Measurements from ENCODE around the gene PRSS35. TPM values are rescaled to one million over a fixed set of nuclear protein-coding genes. Genes with fewer than 3 reads are reported as not detected.

Gene PRSS35, protein sequence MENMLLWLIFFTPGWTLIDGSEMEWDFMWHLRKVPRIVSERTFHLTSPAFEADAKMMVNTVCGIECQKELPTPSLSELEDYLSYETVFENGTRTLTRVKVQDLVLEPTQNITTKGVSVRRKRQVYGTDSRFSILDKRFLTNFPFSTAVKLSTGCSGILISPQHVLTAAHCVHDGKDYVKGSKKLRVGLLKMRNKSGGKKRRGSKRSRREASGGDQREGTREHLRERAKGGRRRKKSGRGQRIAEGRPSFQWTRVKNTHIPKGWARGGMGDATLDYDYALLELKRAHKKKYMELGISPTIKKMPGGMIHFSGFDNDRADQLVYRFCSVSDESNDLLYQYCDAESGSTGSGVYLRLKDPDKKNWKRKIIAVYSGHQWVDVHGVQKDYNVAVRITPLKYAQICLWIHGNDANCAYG
- total RNA-seq (2014; rRNA removed; shearing (Covaris generic)) (not detected in 2 replicates), polyA plus RNA-seq (2016; fragmentation: Nextera tagmentation; extraction: Ambion mirVana) (not detected in 2 replicates)

GRCh38 chr6:83511901-83512681, at the start of gene PRSS35:
Gene PRSS35 (plus strand): TSS chr6:83512534. CDS start chr6:83523442, 10,908 bp downstream.
- no peaks in the 10 kb centered on the region for H3K9me3 ChIP-seq (ENCODE audit: low read depth)
- peak within 1 kb of the TSS; percentile 72 for H3K4me2 ChIP-seq (ENCODE audit: unreplicated experiment)
- DNase-seq: peak; percentile 66
- no peak for TF ChIP-seq EZH2 (IDR thresholded peaks at IDR 0.05; ENCODE audit: insufficient read depth, poor library complexity, severe bottlenecking)
- TF ChIP-seq EZH2phosphoT487 (IDR thresholded peaks at IDR 0.05; ENCODE audit: insufficient read depth, low read depth): no peak
- H3F3A ChIP-seq (ENCODE audit: insufficient read depth): no peaks in the 10 kb centered on the region
- 5 to 10% methylated on average over 24 to 38 of the region's 38 CpGs for whole genome bisulfite sequencing, 2 experiments (ENCODE audit: low coverage in 1 of 2, low lambda C conversion rate in 2 of 2, missing lambda C conversion rate in 2 of 2)
- H3K9ac ChIP-seq: peak within 1 kb of the TSS; percentile 25
- no peaks in the 10 kb centered on the region for H3K36me3 ChIP-seq (ENCODE audit: low read depth)
- H4K20me1 ChIP-seq (ENCODE audit: insufficient read depth): no peaks in the 10 kb centered on the region
- no peaks in the 10 kb centered on the region for H3K27me3 ChIP-seq (replicated peaks; ENCODE audit: insufficient read depth)
- H3K4me1 ChIP-seq (ENCODE audit: insufficient read depth): no peaks in the 10 kb centered on the region
- no peak within 1 kb of the TSS for H3K27ac ChIP-seq
- no peaks in the 10 kb centered on the region for H3K79me2 ChIP-seq (ENCODE audit: insufficient read depth)
- peak within 1 kb of the TSS; percentile 71 for H3K4me3 ChIP-seq
- in situ Hi-C loops (cut with MboI): loop anchor here (10.0 kb wide), 1 partner anchor 447 kb away; the partner anchor contains the start of genes DOP1A and UBE3D
- no peaks in the 10 kb centered on the region for H3K9me2 ChIP-seq (ENCODE audit: insufficient read depth)
- H2AFZ ChIP-seq: peak within 1 kb of the TSS; percentile 75

DNA sequence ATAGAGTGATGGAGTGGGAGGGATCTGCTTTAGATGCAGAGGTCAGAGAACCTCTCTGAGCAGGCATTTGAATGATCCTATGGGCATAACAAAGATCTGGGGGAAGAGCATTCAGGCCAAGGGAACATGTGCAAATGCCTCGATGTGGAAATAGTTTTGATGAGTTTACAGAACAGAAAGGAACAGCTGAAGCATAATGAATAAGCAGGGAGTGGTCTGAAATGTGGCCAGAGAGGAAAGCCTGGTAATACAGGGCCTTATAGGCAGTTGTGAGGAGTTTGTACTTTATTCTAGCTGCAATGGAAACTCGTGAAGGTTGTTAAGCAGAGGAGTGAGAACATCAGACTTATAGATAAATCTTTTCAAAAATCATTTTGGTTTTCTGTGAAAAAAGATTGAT, 48.4 kb upstream of the PRSS35 start:
- no peak overlapping the region for H3K4me3 ChIP-seq
- no peaks in the 10 kb centered on the region for H3K9me3 ChIP-seq (ENCODE audit: low read depth)
- H3K4me2 ChIP-seq (ENCODE audit: unreplicated experiment): no peak overlapping the region
- H2AFZ ChIP-seq: no peak overlapping the region
- in situ Hi-C loops (cut with MboI): no loop called here
- H3K9me2 ChIP-seq (ENCODE audit: insufficient read depth): no peaks in the 10 kb centered on the region
- no peaks in the 10 kb centered on the region for H3K79me2 ChIP-seq (ENCODE audit: insufficient read depth)
- no peaks in the 10 kb centered on the region for H3F3A ChIP-seq (ENCODE audit: insufficient read depth)
- H4K20me1 ChIP-seq (ENCODE audit: insufficient read depth): no peaks in the 10 kb centered on the region
- H3K4me1 ChIP-seq (ENCODE audit: insufficient read depth): no peaks in the 10 kb centered on the region
- no peak for TF ChIP-seq EZH2 (IDR thresholded peaks at IDR 0.05; ENCODE audit: insufficient read depth, poor library complexity, severe bottlenecking)
- no peaks in the 10 kb centered on the region for H3K27me3 ChIP-seq (replicated peaks; ENCODE audit: insufficient read depth)
- WGBS, 2 experiments (ENCODE audit: low coverage in 1 of 2, low lambda C conversion rate in 2 of 2, missing lambda C conversion rate in 2 of 2): 8% methylated on average over 2 of the region's 2 CpGs
- H3K9ac ChIP-seq: no peak overlapping the region
- H3K27ac ChIP-seq: no peak overlapping the region
- peak; percentile 34 for DNase-seq
- no peaks in the 10 kb centered on the region for H3K36me3 ChIP-seq (ENCODE audit: low read depth)

DNA sequence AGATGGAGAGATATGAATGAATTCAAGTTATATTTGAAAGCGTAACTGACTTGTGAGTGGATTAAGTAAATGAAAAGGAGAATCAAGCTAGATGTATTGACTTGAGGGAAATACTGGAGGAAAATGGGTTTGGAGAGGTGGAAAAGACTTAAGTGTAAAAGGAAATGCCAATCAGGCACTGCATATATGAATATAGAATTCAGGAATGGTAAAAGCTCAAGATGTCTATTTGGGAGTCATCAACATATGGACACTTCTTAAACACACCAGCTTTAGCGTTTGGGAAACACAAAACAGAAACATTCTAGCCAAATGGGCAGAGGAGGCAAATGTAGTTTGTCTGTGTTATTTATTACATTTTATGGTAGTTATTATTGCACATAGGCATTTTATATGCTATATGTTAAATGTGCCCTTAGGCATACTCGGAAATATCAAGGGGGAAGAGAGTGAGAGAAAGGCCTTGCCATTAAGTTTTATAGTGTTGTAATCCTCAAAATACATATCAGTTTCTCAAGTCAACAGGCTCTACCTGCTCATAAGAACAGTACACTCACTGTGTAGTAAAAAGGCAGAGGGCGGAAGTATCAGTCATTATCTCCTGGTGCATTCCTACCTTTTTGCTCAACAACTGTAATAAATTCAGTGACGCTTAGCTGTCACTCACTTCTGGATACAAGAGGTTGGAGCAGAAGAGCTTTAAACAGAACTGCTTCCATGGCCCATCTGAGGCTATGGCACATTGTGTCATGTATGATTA, 47.8 kb upstream of the PRSS35 start:
- WGBS, 2 experiments (ENCODE audit: low coverage in 1 of 2, low lambda C conversion rate in 2 of 2, missing lambda C conversion rate in 2 of 2): 82 to 84% methylated on average over 5 of the region's 5 CpGs
- Histone ChIP-seq H3K9me2 (ENCODE audit: insufficient read depth) (no peaks in the 10 kb centered on the region), H3K9me3 (ENCODE audit: low read depth) (no peaks in the 10 kb centered on the region), H3K79me2 (ENCODE audit: insufficient read depth) (no peaks in the 10 kb centered on the region), H3K4me3 (no peak overlapping the region), H4K20me1 (ENCODE audit: insufficient read depth) (no peaks in the 10 kb centered on the region), H3K4me2 (ENCODE audit: unreplicated experiment) (no peak overlapping the region), H3K27ac (no peak overlapping the region), H3K36me3 (ENCODE audit: low read depth) (no peaks in the 10 kb centered on the region), H3K4me1 (ENCODE audit: insufficient read depth) (no peaks in the 10 kb centered on the region), H2AFZ (no peak overlapping the region), H3F3A (ENCODE audit: insufficient read depth) (no peaks in the 10 kb centered on the region), H3K27me3 (replicated peaks; ENCODE audit: insufficient read depth) (no peaks in the 10 kb centered on the region), H3K9ac (no peak overlapping the region)
- TF ChIP-seq EZH2 (IDR thresholded peaks at IDR 0.05; ENCODE audit: insufficient read depth, poor library complexity, severe bottlenecking) (no peak), EZH2phosphoT487 (IDR thresholded peaks at IDR 0.05; ENCODE audit: insufficient read depth, low read depth) (no peak)
- no peak for DNase-seq
- in situ Hi-C loops (cut with MboI): no loop called here

- Histone ChIP-seq H3K4me3 (no peak overlapping the region), H3K27me3 (replicated peaks; ENCODE audit: insufficient read depth) (no peaks in the 10 kb centered on the region), H3K27ac (no peak overlapping the region), H3F3A (ENCODE audit: insufficient read depth) (no peaks in the 10 kb centered on the region), H3K4me2 (ENCODE audit: unreplicated experiment) (no peak overlapping the region), H3K9ac (no peak overlapping the region), H3K9me2 (ENCODE audit: insufficient read depth) (no peaks in the 10 kb centered on the region), H4K20me1 (ENCODE audit: insufficient read depth) (no peaks in the 10 kb centered on the region), H2AFZ (no peak overlapping the region), H3K4me1 (ENCODE audit: insufficient read depth) (no peaks in the 10 kb centered on the region), H3K79me2 (ENCODE audit: insufficient read depth) (no peaks in the 10 kb centered on the region), H3K36me3 (ENCODE audit: low read depth) (no peaks in the 10 kb centered on the region), H3K9me3 (ENCODE audit: low read depth) (no peaks in the 10 kb centered on the region)
- TF ChIP-seq EZH2 (IDR thresholded peaks at IDR 0.05; ENCODE audit: insufficient read depth, poor library complexity, severe bottlenecking): no peak
- WGBS, 2 experiments (ENCODE audit: low coverage in 1 of 2, low lambda C conversion rate in 2 of 2, missing lambda C conversion rate in 2 of 2): 35 to 42% methylated on average over 6 of the region's 6 CpGs
- in situ Hi-C loops (cut with MboI): no loop called here
- no peak for DNase-seq
Observed at GRCh38 chr6:83466328-83466727, 46.0 kb upstream of the PRSS35 start.

Measured in GM23248 (cell line).